Endothelial cell of umbilical vein (primary cell): Measurements from ENCODE around the gene NFKB1. TPM values are rescaled to one million over a fixed set of nuclear protein-coding genes. Genes with fewer than 3 reads are reported as not detected.
A peak's percentile ranks its signal among the peaks of the same experiment; 100 is the strongest.
"Not testable (repeated sequence)": the region's sequence is repeated elsewhere in the genome, so short reads cannot be mapped to it uniquely, and the experiment has no call there.

Experiments
- BruUV-seq: library from RNA; stranded (reverse); fragments of 400-500 nt; replicated peaks from 2 replicates; lab custom pipeline; 2021; lab: Mats Ljungman, UMichigan
- CTCF ChIA-PET: fragments of 300-600, 350-600 bp; sonication (Branson Sonifier 250); formaldehyde crosslinking; loops from one replicate; lab custom pipeline; 2021; ENCODE audit warnings: antibody characterized with exemption, inconsistent platforms; lab: Charles Lee
- POLR2A ChIA-PET: fragments of 300-600, 350-600 bp; sonication (Branson Sonifier 250); formaldehyde crosslinking; loops from one replicate; lab custom pipeline; 2021; ENCODE audit warnings: antibody characterized with exemption, inconsistent platforms; lab: Charles Lee
- DNase-seq: peaks from one replicate; pipeline ENCODE4 v3.0.0-alpha.2; 2011; ENCODE audit warnings: low read depth, low spot score
- FAIRE-seq: peaks from 2 replicates; lab custom pipeline; 2011; peaks lifted over from hg19 to GRCh38; lab: Jason Lieb, UNC
- H2AFZ ChIP-seq: 2 replicates; pipeline ENCODE4 v1.6.0; 2012; ENCODE audit warnings: low read depth, low read length, control low read depth, inconsistent platforms
- H3K27ac ChIP-seq: 2 replicates; pipeline ENCODE4 v1.5.1; 2011; ENCODE audit warnings: low read depth, mild to moderate bottlenecking, control low read depth, low read length, moderate library complexity; ENCODE audit not compliant: insufficient read depth
- H3K27me3 ChIP-seq, 2 experiments: 2 replicates each; pipeline versions ENCODE4 v1.6.0 to v1.6.1; 2011; ENCODE audit warnings: low read length in 2 of 2, mixed read lengths in 1 of 2; ENCODE audit not compliant: control insufficient read depth in 2 of 2, insufficient read depth in 2 of 2
- H3K36me3 ChIP-seq, 2 experiments: 2 replicates in 1 of 2; 3 replicates in 1 of 2; pipeline ENCODE4 v1.5.1; 2011; ENCODE audit warnings: low read length in 2 of 2, mild to moderate bottlenecking in 1 of 2, moderate library complexity in 1 of 2; ENCODE audit not compliant: control insufficient read depth in 2 of 2, insufficient read depth in 2 of 2; ENCODE audit errors: extremely low read depth in 1 of 2
- H3K4me1 ChIP-seq: 3 replicates; pipeline ENCODE4 v1.5.1; 2011; ENCODE audit warnings: mild to moderate bottlenecking, low read length; ENCODE audit not compliant: control insufficient read depth, insufficient read depth; ENCODE audit errors: extremely low read depth
- H3K4me2 ChIP-seq: 2 replicates; pipeline ENCODE4 v1.6.1; 2011; ENCODE audit warnings: low read length, control low read depth, mixed read lengths; ENCODE audit not compliant: insufficient read depth
- H3K4me3 ChIP-seq, 3 experiments: fragments of 200-600 bp in 1 of 3; sonication (generic), shearing (Covaris generic) in 1 of 3; replicated peaks in 1 of 3; 2 replicates each; pipeline ENCODE4 v1.5.1; 2011 to 2016; ENCODE audit warnings: control low read depth in 3 of 3, low read length in 3 of 3, mild to moderate bottlenecking in 2 of 3, inconsistent platforms in 1 of 3, low read depth in 1 of 3, moderate library complexity in 1 of 3; ENCODE audit not compliant: insufficient read depth in 1 of 3
- H3K79me2 ChIP-seq: 2 replicates; pipeline ENCODE4 v1.6.0; 2012; ENCODE audit warnings: low read length, inconsistent platforms; ENCODE audit not compliant: control insufficient read depth, insufficient read depth
- H3K9ac ChIP-seq: replicated peaks from 2 replicates; pipeline ENCODE3; 2011; ENCODE audit warnings: low read length, control low read depth; ENCODE audit not compliant: insufficient read depth; ENCODE audit errors: extremely low read depth
- H3K9me1 ChIP-seq: replicated peaks from 3 replicates; pipeline ENCODE4 v1.6.0; 2011; ENCODE audit warnings: mild to moderate bottlenecking, low read length; ENCODE audit not compliant: control insufficient read depth, insufficient read depth; ENCODE audit errors: extremely low read depth
- H3K9me3 ChIP-seq: replicated peaks from 2 replicates; pipeline ENCODE4 v1.5.1; 2012; ENCODE audit warnings: low read length, inconsistent platforms; ENCODE audit not compliant: control insufficient read depth, insufficient read depth
- H4K20me1 ChIP-seq: replicated peaks from 2 replicates; pipeline ENCODE3; 2011; ENCODE audit warnings: mild to moderate bottlenecking, low read length; ENCODE audit not compliant: control insufficient read depth, insufficient read depth; ENCODE audit errors: extremely low read depth
- EZH2 ChIP-seq: IDR thresholded peaks from 2 replicates; pipeline ENCODE4 v1.6.1; 2012; ENCODE audit warnings: borderline replicate concordance, low read depth, mild to moderate bottlenecking, moderate library complexity, low read length, inconsistent platforms; ENCODE audit not compliant: severe bottlenecking
- FOS ChIP-seq: IDR thresholded peaks from 2 replicates; pipeline ENCODE4 v1.6.1; 2011; ENCODE audit warnings: mild to moderate bottlenecking, low read length, moderate library complexity, borderline replicate concordance; ENCODE audit not compliant: insufficient read depth
- GATA2 ChIP-seq: IDR thresholded peaks from 2 replicates; pipeline ENCODE4 v1.7.0; 2011; ENCODE audit warnings: low read depth, mild to moderate bottlenecking, moderate library complexity, mixed read lengths, low read length; ENCODE audit not compliant: insufficient read length, insufficient read depth
- JUN ChIP-seq: IDR thresholded peaks from 2 replicates; pipeline ENCODE4 v1.6.1; 2011; ENCODE audit warnings: borderline replicate concordance, low read depth; ENCODE audit not compliant: insufficient read length, insufficient read depth
- MYC ChIP-seq: IDR thresholded peaks from one replicate; pipeline ENCODE4 v1.6.1; 2011; ENCODE audit warnings: mild to moderate bottlenecking, low read depth, low read length
- POLR2A ChIP-seq: IDR thresholded peaks from 2 replicates; pipeline ENCODE4 v1.6.1; 2012; ENCODE audit warnings: low read depth, mild to moderate bottlenecking, control low read depth, low read length
- POLR2AphosphoS5 ChIP-seq: IDR thresholded peaks from 2 replicates; pipeline ENCODE4 v1.6.1; 2012; ENCODE audit warnings: low read depth, mild to moderate bottlenecking, control low read depth, low read length, moderate library complexity; ENCODE audit not compliant: insufficient read depth
- dilution Hi-C: fragments of 300-500 bp; cut with MboI; formaldehyde crosslinking; loops from one replicate; pipeline ENCODE4 v1.15.0; 2019; ENCODE audit warnings: low sequenced_read_pairs; ENCODE audit not compliant: extremely low pct_ligation_motif_present
- intact Hi-C: fragments of 100-400 bp; cut with micrococcal nuclease; formaldehyde crosslinking; loops from one replicate; pipeline ENCODE4 v1.10.0; 2022
- polyA plus RNA-seq, 4 experiments: library from polyadenylated mRNA; depleted of rRNA in 3 of 4; stranded (reverse) in 3 of 4; unstranded in 1 of 4; fragments of >200 nt; gene quantifications; 2 replicates each; pipeline versions ENCODE4 v1.2.1 to v1.2.3, GENCODE V29; 2011 to 2012; ENCODE audit warnings: missing spikeins in 1 of 4
- total RNA-seq: library from RNA; stranded (reverse); gene quantifications from 2 replicates; pipeline ENCODE4 v1.2.3, GENCODE V29; 2021
- TF ChIP-seq, protein P1 (sequence below), 2 donors: IDR thresholded peaks; 1 replicate in 1 of 2; 2 replicates in 1 of 2; pipeline ENCODE4 v1.5.1; 2011; ENCODE audit warnings: low read length in 2 of 2, mild to moderate bottlenecking in 2 of 2, moderate library complexity in 2 of 2, control low read depth in 1 of 2, inconsistent platforms in 1 of 2, low read depth in 1 of 2; ENCODE audit not compliant: insufficient read depth in 1 of 2; ENCODE audit errors: extremely low read depth in 1 of 2
- TF ChIP-seq, protein P2 (sequence below): IDR thresholded peaks from 2 replicates; pipeline ENCODE4 v1.6.1; 2011; ENCODE audit not compliant: insufficient read depth, insufficient read length

Gene NFKB1
- total and polyA plus RNA-seq, 2 donors (not counting 3 experiments of a cell fraction or from before 2014, with no cell fraction given), result 21.3 to 41.4 TPM

DNA sequence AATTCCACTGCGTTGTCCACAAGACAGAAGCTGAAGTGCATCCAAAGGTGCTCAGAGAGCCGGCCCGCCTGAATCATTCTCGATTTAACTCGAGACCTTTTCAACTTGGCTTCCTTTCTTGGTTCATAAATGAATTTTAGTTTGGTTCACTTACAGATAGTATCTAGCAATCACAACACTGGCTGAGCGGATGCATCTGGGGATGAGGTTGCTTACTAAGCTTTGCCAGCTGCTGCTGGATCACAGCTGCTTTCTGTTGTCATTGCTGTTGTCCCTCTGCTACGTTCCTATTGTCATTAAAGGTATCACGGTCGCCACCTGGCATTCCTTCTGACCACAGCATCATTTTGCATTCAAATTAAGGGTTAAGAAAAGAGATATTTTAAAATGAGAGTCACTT, 115.5 kb downstream of the NFKB1 start:
- FAIRE-seq, result peak; percentile 55
- H3K79me2 ChIP-seq, result no peaks in the 10 kb centered on the region
- H2AFZ ChIP-seq, result no peak overlapping the region
- peaks cover 10% of the 10 kb centered on the region in 2 experiments for H3K36me3 ChIP-seq
- no peak overlapping the region for H3K27ac ChIP-seq
- CTCF ChIA-PET, result interaction anchor here (1.5 kb wide), 1 partner anchor 392 kb away, joined by 6 read pairs; no protein-coding TSS in a partner anchor
- H3K9ac ChIP-seq, result no peak overlapping the region
- POLR2A ChIA-PET, result no interaction called here
- H4K20me1 ChIP-seq, result no peaks in the 10 kb centered on the region
- dilution Hi-C loops, result no loop called here
- TF ChIP-seq POLR2AphosphoS5 (peak; percentile 33), MYC (no peak), GATA2 (no peak), JUN (no peak), EZH2 (no peak), FOS (no peak), POLR2A (no peak)
- TF ChIP-seq, protein P1, sequence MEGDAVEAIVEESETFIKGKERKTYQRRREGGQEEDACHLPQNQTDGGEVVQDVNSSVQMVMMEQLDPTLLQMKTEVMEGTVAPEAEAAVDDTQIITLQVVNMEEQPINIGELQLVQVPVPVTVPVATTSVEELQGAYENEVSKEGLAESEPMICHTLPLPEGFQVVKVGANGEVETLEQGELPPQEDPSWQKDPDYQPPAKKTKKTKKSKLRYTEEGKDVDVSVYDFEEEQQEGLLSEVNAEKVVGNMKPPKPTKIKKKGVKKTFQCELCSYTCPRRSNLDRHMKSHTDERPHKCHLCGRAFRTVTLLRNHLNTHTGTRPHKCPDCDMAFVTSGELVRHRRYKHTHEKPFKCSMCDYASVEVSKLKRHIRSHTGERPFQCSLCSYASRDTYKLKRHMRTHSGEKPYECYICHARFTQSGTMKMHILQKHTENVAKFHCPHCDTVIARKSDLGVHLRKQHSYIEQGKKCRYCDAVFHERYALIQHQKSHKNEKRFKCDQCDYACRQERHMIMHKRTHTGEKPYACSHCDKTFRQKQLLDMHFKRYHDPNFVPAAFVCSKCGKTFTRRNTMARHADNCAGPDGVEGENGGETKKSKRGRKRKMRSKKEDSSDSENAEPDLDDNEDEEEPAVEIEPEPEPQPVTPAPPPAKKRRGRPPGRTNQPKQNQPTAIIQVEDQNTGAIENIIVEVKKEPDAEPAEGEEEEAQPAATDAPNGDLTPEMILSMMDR (IDR thresholded peaks at IDR 0.05; ENCODE audit: extremely low read depth in 1 of 2, insufficient read depth in 1 of 2, low read depth in 1 of 2, low read length in 2 of 2), result no peak
- TF ChIP-seq, protein P2, sequence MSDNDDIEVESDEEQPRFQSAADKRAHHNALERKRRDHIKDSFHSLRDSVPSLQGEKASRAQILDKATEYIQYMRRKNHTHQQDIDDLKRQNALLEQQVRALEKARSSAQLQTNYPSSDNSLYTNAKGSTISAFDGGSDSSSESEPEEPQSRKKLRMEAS, result no peak
- no peak overlapping the region for H3K4me3 ChIP-seq
- intact Hi-C loops, result no loop called here
- no peaks in the 10 kb centered on the region for H3K9me1 ChIP-seq
- no peaks in the 10 kb centered on the region for H3K27me3 ChIP-seq
- TSS peak; percentile 25 for BruUV-seq
- no peak overlapping the region for H3K4me2 ChIP-seq
- DNase-seq, result peak; percentile 42
- no peaks in the 10 kb centered on the region for H3K9me3 ChIP-seq
- peaks cover 29% of the 10 kb centered on the region for H3K4me1 ChIP-seq

DNA sequence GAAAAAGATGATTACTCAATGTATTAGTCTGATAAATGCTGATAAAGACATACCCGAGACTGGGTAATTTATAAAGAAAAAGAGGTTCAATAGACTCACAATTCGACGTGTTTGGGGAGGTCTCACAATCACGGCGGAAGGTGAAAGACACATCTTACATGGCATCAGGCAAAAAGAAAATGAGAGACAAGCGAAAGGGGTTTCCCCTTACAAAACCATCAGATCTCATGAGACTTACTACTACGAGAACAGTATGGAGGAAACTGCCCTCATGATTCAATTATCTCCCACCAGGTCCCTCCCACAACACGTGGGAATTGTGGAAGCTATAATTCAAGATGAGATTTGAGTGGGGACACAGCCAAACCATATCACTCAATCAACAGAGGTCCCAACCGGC, 117.9 kb downstream of the NFKB1 start:
- FAIRE-seq, intact Hi-C loops: not testable (repeated sequence)

More for the DNA sequence above, 117.9 kb downstream of the NFKB1 start:
- H3K79me2 ChIP-seq, H4K20me1 ChIP-seq, H3K36me3 ChIP-seq, H3K9me3 ChIP-seq, H3K9ac ChIP-seq, H3K27ac ChIP-seq, H2AFZ ChIP-seq, H3K4me3 ChIP-seq, H3K9me1 ChIP-seq, dilution Hi-C loops, DNase-seq, BruUV-seq, H3K27me3 ChIP-seq, H3K4me2 ChIP-seq, POLR2A ChIA-PET: not testable (repeated sequence)
- CTCF ChIA-PET, result interaction anchor here (1.8 to 4.1 kb wide), 5 partner anchors 250 to 481 kb away, joined by 4 to 116 read pairs (median 32); partner anchors contain the start of genes BDH2 and CISD2
- H3K4me1 ChIP-seq, result peaks cover 14% of the 10 kb centered on the region
